ENCODE results near the gene TRMT5.
A peak's percentile ranks its signal among the peaks of the same experiment; 100 is the strongest.

The TRMT5 gene

DNA sequence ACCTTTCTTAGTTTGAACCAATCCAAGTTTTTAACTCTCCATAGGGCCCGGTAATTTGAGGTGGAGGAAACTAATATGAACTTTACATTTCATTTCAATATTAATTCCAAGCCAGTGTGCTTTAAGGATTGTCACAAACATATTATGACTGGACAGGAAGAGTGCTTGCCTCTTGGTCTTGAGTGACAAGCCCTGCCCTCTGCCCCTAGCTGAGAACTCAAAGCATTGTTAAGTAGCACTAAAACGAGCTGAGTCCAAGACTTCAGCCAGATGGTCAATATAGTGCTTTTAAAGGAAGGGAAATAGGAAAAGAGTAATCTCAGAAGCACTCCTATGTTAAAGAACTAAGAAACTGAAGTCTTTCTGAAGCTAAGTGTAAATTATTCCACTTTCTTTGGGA, 17.1 kb downstream of the TRMT5 start:
- no peak for DNase-seq

DNA sequence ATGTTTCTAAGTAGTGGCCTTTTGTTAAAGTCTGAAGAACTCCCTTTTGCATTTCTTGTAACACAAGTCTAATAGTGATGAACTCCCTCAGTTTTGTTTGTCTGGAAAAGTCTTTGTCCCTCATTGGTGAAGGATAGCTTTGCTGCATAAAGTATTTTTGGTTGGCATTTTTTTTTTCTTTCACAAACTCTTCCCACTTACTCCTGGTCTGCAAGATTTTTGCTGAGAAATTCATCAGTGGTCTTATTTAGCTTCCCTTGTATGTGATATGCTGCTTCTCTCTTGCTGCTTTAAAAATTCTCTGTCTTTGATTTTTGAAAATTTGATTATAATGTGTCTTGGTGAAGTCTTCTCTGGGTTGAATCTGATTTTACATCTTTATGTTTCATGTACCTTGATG, 22.7 kb downstream of the TRMT5 start:
- DNase-seq = no peak

DNA sequence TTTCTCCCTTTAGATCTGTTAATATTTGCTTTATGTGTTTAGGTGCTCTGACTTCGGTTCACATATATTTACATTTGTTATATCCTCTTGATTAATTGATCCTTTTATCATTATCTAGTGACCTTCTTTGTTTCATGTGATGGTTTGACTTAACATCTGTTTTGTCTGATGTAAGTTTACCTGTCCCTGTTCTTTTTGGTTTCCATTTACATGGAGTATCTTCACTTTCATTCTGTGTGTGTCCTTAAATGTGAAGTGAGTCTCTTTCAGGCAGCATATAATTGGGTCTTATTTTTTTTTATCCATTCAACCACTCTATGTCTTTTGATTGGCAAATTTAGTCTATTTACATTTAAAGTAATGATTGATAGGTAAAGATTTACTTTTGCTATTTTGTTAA, 24.2 kb downstream of the TRMT5 start:
- no peak for DNase-seq

DNA sequence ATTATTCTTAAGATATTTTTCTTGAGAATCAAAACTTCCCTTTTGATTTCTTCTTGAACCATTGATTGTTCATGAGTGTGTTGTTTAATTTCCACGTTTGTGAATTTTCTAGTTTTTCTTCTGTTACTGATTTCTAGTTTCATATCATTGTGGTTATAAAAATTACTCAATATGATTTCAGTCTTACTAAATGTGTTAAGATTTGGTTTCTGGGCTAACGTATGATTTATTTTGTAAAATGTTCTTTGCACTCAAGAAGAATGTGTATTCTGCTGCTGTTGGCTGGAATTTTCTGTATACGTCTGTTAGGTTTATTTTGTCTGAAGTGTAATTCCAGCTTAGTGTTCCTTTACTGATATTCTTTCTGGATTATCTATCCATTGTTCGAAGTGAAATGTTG, 24.7 kb downstream of the TRMT5 start:
- DNase-seq = no peak

DNA sequence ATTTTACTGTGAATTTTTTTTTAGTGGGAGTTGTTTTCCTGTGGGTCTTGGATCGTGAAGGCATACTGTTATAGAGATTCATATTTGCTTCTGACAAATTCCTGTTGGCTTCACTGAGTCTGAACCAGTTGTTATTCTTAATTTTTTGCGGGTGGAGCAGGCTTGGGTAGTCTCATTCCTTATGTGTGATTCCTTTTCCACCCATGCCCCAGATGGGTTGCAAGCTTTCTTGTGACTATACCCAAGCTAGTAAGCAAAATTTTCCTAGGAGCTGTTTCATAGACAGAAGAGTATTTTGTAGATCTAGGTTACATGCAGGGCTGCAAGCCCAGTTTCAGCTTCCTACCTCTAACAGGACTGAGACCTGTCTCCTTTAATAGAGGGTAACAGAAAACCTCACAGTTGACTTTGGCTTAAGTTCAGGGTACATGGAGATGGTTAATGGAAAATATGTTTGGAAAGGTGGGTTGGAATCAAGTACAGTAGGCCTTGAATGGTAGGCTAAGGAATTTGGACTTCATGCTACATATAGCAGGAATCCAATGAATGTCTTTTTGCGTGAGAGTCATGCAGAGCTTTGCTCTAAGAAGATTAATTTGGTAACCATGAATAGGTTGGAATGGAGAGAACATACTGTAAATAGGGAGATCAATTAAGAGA, 29.0 kb downstream of the TRMT5 start:
- DNase-seq = no peak

DNA sequence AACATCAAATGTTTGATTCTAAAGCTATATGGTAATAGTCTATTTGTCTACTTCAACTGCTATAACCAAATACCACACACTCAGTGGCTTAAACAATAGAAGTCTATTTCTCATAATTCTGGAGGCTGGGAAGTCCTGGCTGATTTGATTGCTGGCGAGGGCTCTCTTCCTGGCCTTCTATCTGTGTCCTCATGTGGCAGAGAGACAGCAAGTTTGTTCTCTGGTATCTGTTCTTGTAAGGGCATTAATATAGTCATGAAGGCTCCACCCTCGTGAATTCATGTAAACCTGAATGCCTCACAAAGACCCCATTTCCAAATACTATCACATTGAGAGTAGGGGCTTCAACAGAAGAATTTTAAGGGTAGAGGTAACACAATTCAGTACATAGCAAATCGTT, 34.1 kb downstream of the TRMT5 start:
- DNase-seq = no peak

DNA sequence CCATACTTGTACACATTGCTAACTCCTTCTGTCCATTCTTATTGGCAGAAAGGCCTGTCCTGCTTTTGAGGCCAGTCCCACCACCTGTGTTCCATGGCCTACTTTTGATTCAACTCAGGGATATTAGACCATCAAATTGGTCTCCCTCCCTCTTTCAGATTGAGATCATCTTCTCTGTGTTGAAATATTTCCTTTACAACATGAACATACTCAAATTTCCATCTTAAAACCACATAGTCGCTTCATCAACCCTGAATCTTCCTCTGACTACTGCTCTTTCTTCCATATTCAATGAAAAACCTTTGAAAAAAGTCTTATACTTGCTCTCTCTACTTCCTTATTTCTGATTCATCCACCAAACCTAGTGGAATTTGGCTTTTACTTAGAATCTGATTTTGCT, 34.9 kb downstream of the TRMT5 start:
- DNase-seq = peak; percentile 18

DNA sequence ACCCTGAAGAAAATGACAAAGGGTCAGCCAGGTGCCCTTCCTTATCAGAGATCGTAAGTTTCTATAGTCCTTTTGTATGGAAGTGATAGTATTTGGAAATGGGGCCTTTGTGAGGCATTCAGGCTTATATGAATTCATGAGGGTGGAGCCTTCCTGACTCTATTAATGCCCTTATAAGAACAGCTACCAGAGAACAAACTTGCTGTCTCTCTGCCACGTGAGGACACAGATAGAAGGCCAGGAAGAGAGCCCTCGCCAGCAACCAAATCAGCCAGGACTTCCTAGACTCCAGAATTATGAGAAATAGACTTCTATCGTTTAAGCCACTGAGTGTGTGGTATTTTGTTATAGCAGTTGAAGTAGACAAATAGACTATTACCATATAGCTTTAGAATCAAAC, 36.7 kb downstream of the TRMT5 start:
- DNase-seq = no peak

DNA sequence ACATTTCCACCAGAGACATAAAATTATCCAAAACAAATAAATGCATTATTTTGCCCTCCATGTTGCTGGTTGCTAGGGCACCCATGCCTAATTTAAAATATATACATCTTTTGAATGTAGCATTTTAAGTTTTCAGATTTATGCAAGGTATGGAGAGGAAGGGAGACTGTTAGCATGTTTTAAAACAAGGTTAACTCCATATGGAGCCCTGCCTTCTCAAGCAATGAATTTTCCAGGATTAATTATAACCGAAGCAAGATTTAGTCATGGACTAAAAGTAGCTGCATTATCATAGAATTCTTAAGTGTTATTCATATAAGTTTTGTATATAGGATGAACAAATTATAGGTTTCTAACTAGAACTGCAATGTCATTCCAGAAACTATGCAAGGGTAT, 37.2 kb downstream of the TRMT5 start:
- no peak for DNase-seq

DNA sequence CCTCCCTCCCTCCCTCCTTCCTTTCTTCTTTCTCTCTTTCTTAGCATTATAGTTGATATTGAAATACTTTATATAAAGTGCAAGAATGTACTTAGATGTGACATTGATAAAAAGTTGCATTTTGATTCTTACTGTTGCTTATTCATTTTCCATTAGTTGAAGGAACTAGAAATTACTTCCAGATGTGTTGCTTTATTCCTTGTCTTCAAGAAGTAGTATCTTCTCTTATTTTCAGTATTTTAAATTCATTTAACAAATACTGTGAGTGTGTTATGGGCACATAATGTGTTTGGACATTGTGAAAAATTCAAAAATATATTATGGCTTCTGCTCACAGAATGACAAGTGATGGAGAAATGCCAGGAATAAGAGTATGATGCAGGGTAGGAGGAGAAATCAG, 45.6 kb downstream of the TRMT5 start:
- DNase-seq = no peak

DNA sequence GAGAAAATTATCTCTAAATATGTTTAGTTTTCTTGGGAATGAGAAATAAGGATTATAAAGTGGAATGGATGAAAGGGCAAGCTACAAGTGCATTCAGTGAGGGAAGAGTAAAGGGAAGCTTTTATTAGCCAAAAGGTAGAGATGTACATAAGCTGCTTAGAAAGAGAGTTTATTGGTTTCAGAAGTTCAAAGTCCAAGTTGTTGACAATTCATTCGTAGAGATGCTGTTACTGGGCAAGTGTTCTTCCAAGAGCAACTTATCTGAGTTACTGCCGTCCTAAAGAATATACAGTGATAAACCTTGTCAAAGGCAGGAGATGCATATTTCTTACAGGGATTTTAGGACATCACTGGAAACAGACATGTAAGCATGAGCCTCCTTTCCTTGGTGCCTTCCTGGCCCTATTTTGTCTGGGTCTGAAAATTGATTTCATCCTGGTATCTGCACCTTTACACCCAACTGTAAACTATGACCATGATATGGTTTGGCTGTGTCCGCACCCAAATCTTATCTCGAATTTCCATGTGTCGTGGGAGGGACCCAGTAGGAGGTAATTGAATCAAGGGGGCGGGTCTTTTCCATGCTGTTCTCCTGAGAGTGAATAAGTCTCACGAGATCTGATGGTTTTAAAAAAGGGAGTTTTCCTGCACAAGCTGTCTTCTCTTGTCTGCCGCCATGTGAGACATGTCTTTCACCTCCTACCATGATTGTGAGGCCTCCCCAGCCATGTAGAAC, 46.8 kb downstream of the TRMT5 start:
- DNase-seq = peak; percentile 79

DNA sequence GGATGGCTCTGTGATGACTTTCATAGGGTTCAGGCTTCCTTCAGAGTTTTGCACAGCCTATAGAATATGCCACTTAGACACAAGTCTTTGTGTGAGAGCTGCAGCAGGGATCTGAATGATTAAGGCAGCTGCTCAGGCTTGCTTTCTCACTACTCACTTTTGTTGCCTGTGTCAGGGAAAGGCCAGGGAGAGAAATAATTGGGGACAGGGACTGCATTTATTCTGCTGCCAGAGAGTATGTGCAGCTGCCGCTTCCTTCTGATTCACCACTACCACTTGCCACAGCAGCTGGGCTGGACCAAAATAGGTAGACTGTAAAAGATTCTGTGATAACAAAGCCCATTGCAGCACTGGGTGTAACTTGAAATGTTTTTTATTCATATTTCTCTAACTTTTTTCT, 49.7 kb downstream of the TRMT5 start:
- peak; percentile 15 for DNase-seq

DNA sequence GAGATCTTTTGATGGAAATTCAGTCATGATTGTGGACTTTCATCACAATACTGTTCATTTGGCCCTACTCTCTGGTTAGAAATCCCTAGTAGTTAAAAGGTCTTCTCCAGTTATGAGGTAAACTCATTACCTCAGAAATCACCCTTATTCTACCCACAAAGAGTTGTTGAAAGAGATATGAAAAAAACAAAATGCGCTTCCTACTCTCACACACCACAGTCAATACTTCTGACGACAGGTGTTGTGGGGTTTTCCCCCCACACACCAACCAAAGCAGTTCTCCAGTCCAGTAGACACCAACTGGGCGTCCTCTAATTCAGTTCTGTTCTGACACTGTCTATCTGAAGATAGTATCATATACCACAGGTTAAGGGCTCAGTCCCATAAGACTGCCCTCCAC, 54.9 kb downstream of the TRMT5 start:
- DNase-seq = no peak

DNA sequence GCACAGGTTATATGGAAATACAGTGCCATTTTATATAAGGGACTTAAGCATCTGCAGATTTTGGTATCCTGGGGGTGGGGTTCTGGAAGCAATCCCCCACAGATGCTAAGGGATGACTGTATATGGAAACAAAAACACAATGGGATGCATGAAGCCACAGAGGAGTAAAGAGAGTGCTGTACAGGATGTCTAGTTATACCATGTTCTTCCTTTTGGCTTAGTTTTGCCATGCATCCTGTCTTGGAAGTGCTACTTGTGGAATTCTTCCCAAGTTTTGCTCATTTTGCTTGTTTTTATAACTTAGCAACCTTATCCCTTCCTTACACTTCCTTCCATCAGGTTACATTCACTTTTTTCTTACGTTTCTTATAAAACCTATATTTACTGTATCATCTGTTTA, 55.6 kb downstream of the TRMT5 start:
- DNase-seq = no peak

DNA sequence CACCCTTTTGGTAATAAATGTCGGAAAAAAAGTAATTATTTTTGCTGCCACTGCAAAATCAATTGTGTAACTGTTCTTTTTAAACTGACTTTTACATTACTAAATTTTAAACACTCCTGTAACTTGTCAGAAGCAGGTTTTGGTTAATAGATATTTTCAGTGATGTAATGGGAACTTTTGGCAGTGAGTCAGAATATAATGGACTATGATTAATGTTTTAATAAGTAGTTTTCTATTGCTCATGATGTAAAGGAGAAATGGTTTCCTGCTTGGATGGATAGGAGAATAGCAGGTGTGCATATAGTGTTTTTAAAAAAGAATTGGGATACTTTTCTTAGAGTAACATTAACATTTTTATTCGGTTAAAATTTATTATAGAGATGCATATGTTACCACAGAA, 58.8 kb downstream of the TRMT5 start:
- DNase-seq = no peak

Data from hematopoietic multipotent progenitor cell treated with erythropoietin and hydrocortisone succinate and interleukin-3 and kit ligand, for 6 days (in vitro differentiated cells).